Thoracic aorta (tissue), 2 donors: ENCODE measurements around the gene FRMPD4. TPM values are rescaled to one million over a fixed set of nuclear protein-coding genes. Genes with fewer than 3 reads are reported as not detected.

Source experiments
- ATAC-seq: fragments of 150-250 bp; one replicate; pipeline ENCODE4 v1.8.0; 2017; ENCODE audit warnings: low read depth; ENCODE audit not compliant: insufficient number of reproducible peaks, low FRiP score
- DNase-seq: peaks from one replicate; pipeline ENCODE4 v3.0.0-alpha.2; 2020; ENCODE audit warnings: low spot score
- H3K27ac ChIP-seq, 2 donors: fragments of 200-600 bp; sonication (generic); 1 replicate in 1 of 2; 2 replicates in 1 of 2; pipeline ENCODE4 v1.5.1; 2016; ENCODE audit warnings: mild to moderate bottlenecking in 2 of 2, moderate library complexity in 2 of 2
- H3K27me3 ChIP-seq: fragments of 200-600 bp; sonication (generic); replicated peaks from 2 replicates; pipeline ENCODE4 v1.6.0; 2016; ENCODE audit warnings: mild to moderate bottlenecking; ENCODE audit not compliant: insufficient read depth
- H3K36me3 ChIP-seq: fragments of 200-600 bp; sonication (generic); one replicate; pipeline ENCODE4 v1.5.1; 2016
- H3K4me1 ChIP-seq, 2 donors: fragments of 200-600 bp; sonication (generic); 1 replicate in 1 of 2; 2 replicates in 1 of 2; pipeline versions ENCODE4 v1.5.1 to v1.6.0; 2016; ENCODE audit warnings: low read depth in 2 of 2, mild to moderate bottlenecking in 1 of 2; ENCODE audit not compliant: control insufficient read depth in 1 of 2
- H3K4me3 ChIP-seq: fragments of 200-600 bp; sonication (generic); 2 replicates; pipeline ENCODE4 v1.5.1; 2016; ENCODE audit warnings: mild to moderate bottlenecking
- H3K9me3 ChIP-seq: fragments of 200-600 bp; sonication (generic); 2 replicates; pipeline ENCODE4 v1.5.1; 2016
- total RNA-seq, 2 donors: library from RNA; depleted of rRNA; stranded (reverse); fragments of >200 nt; gene quantifications; one replicate each; pipeline versions ENCODE4 v1.1.0 to v1.2.3, GENCODE V29; 2016
- TF ChIP-seq, protein P1 (sequence below): fragments of 200-600 bp; sonication (generic); IDR thresholded peaks from one replicate; pipeline ENCODE4 v1.5.1; 2019; ENCODE audit warnings: antibody characterized with exemption

The FRMPD4 gene
- total RNA-seq, 2 donors from 2014 or later = not detected

DNA sequence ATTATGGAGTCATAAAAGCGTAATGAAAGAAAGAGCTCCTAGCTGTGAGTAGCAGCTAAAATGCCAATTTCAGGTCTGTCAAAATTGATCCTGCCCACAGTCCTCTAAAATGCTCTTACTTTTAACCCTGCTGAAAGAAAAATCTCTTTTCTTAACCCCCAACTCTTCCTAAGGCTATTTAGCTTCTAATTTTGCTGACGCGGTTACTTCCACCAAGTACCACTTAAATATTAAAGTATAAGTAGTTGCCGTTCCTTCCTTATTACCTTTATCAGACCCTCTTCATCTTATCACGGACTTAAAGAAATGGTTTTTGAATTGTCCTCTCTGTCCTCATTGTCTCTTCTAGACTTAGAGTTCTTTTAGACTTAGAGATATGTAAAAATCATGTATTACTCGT, 272.2 kb downstream of the FRMPD4 start:
- Histone ChIP-seq H3K4me3 (no peak overlapping the region), H3K27me3 (no peaks in the 10 kb centered on the region), H3K36me3 (no peaks in the 10 kb centered on the region), H3K9me3 (no peaks in the 10 kb centered on the region), H3K27ac (no peak overlapping the region), H3K4me1 (no peaks in the 10 kb centered on the region)
- no peak for DNase-seq
- no peak for ATAC-seq
- TF ChIP-seq, protein P1, sequence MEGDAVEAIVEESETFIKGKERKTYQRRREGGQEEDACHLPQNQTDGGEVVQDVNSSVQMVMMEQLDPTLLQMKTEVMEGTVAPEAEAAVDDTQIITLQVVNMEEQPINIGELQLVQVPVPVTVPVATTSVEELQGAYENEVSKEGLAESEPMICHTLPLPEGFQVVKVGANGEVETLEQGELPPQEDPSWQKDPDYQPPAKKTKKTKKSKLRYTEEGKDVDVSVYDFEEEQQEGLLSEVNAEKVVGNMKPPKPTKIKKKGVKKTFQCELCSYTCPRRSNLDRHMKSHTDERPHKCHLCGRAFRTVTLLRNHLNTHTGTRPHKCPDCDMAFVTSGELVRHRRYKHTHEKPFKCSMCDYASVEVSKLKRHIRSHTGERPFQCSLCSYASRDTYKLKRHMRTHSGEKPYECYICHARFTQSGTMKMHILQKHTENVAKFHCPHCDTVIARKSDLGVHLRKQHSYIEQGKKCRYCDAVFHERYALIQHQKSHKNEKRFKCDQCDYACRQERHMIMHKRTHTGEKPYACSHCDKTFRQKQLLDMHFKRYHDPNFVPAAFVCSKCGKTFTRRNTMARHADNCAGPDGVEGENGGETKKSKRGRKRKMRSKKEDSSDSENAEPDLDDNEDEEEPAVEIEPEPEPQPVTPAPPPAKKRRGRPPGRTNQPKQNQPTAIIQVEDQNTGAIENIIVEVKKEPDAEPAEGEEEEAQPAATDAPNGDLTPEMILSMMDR = no peak

DNA sequence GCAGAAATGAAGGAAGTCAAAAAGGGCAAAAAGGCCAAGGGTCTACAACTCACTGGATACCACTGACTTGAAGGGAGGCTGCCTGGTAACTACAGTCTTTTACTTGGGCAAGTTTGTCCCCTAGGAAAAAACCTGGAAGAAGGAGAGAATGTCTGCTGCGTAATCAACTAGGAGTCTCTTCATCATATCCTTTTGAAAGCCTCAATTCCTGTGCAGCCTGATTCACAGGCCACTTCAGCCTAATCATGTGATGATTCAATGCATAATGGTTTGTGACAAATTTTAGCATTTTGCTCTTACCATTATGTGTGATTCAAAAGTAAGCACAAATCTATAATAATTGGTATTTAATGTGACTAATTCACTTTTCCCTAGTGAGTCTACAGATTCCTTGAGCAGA, 273.6 kb downstream of the FRMPD4 start:
- Histone ChIP-seq H3K27ac (no peak overlapping the region), H3K4me3 (no peak overlapping the region), H3K27me3 (no peaks in the 10 kb centered on the region), H3K4me1 (no peaks in the 10 kb centered on the region), H3K36me3 (no peaks in the 10 kb centered on the region), H3K9me3 (no peaks in the 10 kb centered on the region)
- ATAC-seq (no peak), DNase-seq (no peak)
- TF ChIP-seq, protein P1 = no peak

DNA sequence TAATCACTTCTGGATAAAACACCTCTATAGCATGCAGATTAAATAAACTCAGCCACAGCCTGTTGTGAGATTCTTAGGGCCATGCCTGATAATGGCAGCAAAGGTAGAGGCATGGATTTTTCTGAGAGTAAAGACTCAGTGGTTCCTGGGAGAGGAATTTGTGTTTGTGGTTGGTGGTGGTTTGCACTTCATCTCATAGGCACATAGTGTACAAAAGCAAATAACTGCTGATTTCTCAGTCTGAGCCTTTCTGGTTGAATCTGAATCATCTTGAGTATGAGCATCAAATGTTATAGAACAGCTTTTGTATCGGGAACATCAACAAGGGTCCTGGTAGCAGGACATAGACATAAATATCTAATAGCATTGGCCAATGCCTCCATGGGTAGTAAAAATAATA, 274.3 kb downstream of the FRMPD4 start:
- ATAC-seq = no peak
- no peak for DNase-seq

DNA sequence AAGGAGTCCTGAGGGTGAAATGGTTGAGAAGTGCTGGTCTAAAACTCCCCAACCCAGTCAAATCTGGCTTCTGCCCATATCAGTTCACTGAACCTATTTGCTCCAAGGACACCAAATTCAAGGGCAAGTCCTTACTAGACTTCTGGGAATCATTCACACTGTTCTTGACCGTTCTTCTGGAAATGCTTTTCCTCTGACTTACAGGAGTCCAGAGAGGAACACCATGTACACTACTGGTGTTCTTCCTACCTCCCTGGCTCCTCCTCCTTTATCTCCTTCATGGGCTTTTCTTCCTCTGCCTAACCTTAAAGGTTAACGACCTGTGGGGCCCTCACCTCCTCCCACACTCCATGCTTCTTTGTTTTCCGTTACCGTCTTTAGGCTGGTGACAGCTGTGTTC, 281.3 kb downstream of the FRMPD4 start:
- TF ChIP-seq, protein P1 = no peak
- Histone ChIP-seq H3K4me1 (no peaks in the 10 kb centered on the region), H3K27me3 (no peaks in the 10 kb centered on the region), H3K36me3 (no peaks in the 10 kb centered on the region), H3K9me3 (no peaks in the 10 kb centered on the region), H3K27ac (no peak overlapping the region), H3K4me3 (no peak overlapping the region)
- no peak for DNase-seq
- ATAC-seq = no peak

More for the DNA sequence above, 274.3 kb downstream of the FRMPD4 start:
- Histone ChIP-seq H3K9me3 (no peaks in the 10 kb centered on the region), H3K27me3 (no peaks in the 10 kb centered on the region), H3K27ac (no peak overlapping the region), H3K4me1 (no peaks in the 10 kb centered on the region), H3K36me3 (no peaks in the 10 kb centered on the region), H3K4me3 (no peak overlapping the region)
- TF ChIP-seq, protein P1 = no peak

DNA sequence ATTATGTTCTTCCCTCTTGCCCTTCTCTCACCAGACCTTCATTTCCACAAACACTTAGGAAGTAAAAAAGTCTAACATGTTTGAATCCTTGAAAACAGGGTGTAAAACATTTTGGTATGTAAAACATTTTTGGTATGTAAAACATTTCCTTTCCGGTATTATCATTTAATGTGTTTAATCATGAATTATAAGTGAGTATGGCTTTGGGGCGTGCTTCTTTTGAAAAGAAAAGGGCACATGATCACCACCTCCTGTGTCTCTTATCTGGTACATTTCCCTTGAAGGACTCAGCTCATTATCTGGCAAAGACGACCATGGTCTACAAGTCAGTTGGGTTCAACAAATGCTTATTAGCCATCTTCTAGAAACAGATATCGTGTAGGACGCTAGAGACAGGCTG, 283.6 kb downstream of the FRMPD4 start:
- Histone ChIP-seq H3K27ac (no peak overlapping the region), H3K9me3 (no peaks in the 10 kb centered on the region), H3K4me1 (no peaks in the 10 kb centered on the region), H3K27me3 (no peaks in the 10 kb centered on the region), H3K36me3 (no peaks in the 10 kb centered on the region), H3K4me3 (no peak overlapping the region)
- TF ChIP-seq, protein P1 = no peak
- ATAC-seq = no peak
- no peak for DNase-seq
